PC-3 (cell line): ENCODE results near the gene KIAA1614.

Experiments
- CTCF ChIP-seq: fragments of 300-600 bp; sonication (generic); conservative IDR thresholded peaks from 2 replicates; pipeline ENCODE4 v1.5.1; 2017; ENCODE audit warnings: antibody characterized with exemption, low read depth, mild to moderate bottlenecking, low read length
- EZH2 ChIP-seq: fragments of 300-600 bp; sonication (generic); IDR thresholded peaks from one replicate; pipeline ENCODE4 v1.6.1; 2017; ENCODE audit warnings: antibody characterized with exemption, mild to moderate bottlenecking, low read length; ENCODE audit not compliant: unreplicated experiment
- EZH2phosphoT487 ChIP-seq: fragments of 300-600 bp; sonication (generic); IDR thresholded peaks from 2 replicates; pipeline ENCODE4 v1.6.1; 2018; ENCODE audit warnings: mild to moderate bottlenecking, antibody characterized with exemption, low read length, borderline replicate concordance

- TF ChIP-seq CTCF (no peak), EZH2 (no peak), EZH2phosphoT487 (no peak)
Observed at GRCh38 chr1:180931529-180931928, 18.8 kb downstream of the KIAA1614 start.
